Activated naive CD4-positive, alpha-beta T cell treated with anti-CD3 and anti-CD28 coated beads, Interleukin-2, amount 50 U/mL, for 24 hours (primary cell): ENCODE measurements around the gene TP53AIP1.

Experiments
- H3K27ac Mint-ChIP-seq: one replicate; pipeline ENCODE4 v1.8.0; 2021; ENCODE audit warnings: mild to moderate bottlenecking, mixed read lengths
- H3K27me3 Mint-ChIP-seq: one replicate; pipeline ENCODE4 v1.8.0; 2021; ENCODE audit warnings: mixed read lengths
- H3K36me3 Mint-ChIP-seq: one replicate; pipeline ENCODE4 v1.8.0; 2021; ENCODE audit warnings: mixed read lengths
- H3K4me1 Mint-ChIP-seq: one replicate; pipeline ENCODE4 v1.8.0; 2021; ENCODE audit warnings: mixed read lengths
- H3K4me3 Mint-ChIP-seq: one replicate; pipeline ENCODE4 v1.8.0; 2021; ENCODE audit warnings: mild to moderate bottlenecking, mixed read lengths
- H3K9me3 Mint-ChIP-seq: one replicate; pipeline ENCODE4 v1.8.0; 2021; ENCODE audit warnings: mixed read lengths

Gene TP53AIP1

DNA sequence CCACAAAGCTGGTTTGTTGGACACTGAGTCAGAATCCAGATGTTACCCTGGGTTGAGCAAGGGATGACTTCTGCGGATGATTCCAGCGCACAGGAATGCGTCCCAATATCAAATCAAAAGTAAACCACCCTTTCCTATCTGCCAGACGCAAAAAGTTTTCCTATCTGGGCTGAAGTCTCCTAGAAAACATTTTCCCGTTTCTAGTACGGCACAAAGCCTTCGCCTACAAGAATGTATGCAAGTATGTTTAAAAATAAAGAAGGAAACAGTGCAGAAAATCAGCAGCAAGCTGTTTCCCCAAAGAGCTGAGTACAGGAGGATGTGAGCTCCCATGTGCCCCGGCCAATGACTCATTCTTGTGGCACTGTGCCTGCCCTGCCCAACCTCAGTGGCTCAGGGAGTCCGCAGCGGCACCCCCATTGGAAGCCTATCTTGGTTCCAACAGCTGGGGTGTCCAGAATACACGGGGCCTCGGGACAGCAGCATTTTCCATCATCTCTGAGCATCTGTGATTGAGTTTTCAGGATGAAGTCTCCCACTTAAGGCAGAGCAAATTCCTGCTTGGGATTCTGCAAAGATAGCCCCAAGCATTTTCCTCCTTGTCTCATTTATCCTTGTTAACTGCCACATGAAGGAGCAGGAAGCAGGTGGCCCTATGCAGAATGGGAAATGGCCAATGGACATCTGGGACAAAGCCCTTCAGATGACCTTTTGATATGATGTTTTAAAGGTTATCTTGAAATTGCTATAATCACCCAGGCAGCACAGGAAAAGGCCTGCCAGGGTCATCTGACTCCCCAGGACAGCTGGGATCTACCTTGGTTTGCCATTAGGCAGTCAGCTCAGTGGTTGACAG is 34.1 kb downstream of the TP53AIP1 start:
- no peaks in the 10 kb centered on the region for H3K9me3 Mint-ChIP-seq
- H3K36me3 Mint-ChIP-seq, result no peaks in the 10 kb centered on the region
- peaks cover 23% of the 10 kb centered on the region for H3K27me3 Mint-ChIP-seq
- no peak overlapping the region for H3K27ac Mint-ChIP-seq
- H3K4me1 Mint-ChIP-seq, result peaks cover 18% of the 10 kb centered on the region
- no peak overlapping the region for H3K4me3 Mint-ChIP-seq

DNA sequence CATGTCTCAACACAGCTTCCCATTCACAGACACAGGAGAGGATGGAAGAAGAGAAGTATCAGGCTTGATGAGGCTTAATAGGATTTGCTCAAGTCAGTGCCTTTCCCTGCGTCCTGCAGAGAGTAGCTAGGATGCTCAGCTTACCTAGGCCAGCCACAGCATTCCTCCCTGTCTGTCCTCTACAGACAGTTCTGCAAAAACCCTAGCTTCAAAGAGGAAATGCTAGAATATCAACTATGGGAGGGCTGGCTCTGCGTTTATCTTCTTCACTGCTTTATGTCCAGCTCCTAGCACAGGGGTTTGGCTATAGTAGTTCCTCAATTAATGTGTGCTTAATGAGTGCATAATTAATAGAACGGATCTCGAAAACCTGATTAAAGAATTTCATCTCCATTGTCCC is 35.1 kb downstream of the TP53AIP1 start:
- Mint-ChIP-seq H3K27ac (no peak overlapping the region), H3K9me3 (no peaks in the 10 kb centered on the region), H3K36me3 (no peaks in the 10 kb centered on the region), H3K4me3 (no peak overlapping the region), H3K27me3 (peaks cover 21% of the 10 kb centered on the region), H3K4me1 (peaks cover 18% of the 10 kb centered on the region)

DNA sequence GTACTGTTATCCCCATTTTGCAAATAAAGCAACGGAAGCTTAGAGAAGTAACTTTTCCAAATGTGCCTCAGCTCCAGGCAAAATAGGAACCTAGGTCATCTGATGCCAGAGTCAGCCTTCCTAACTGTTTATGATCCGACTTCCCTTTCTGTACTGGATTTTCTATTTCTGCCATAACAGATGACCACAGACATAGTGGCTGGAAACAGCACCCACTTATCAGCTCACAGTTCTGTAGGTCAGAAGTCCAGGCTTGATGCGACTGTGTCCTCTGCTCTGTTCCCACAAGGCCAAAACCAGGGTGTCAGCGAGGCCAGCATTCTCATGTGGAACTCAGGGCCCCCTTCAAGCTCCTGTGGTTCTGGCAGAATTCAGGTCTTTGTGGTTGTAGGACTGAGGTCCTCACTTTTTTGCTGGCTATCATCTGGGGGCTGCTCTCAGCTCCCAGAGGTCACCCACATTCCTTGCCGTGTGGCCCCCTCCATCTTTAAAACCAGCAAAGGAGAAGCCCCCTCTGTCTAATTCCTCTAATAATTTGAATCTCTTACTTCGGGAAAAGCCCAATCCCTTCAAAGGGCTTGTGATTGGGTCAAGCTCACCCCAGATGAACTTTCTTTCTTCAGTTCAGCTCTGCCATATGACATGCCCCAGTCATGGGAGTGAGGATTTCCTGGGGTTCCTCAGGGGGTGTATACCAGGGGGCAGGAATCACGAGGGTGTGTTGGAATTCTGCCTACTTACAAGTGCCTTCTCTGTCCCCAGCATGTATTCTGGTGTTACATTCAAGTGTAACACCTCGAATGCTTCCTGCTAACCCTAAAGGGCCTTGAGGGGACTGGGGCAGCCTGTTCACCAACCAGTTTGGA is 36.3 kb downstream of the TP53AIP1 start:
- H3K4me3 Mint-ChIP-seq, result peak overlapping the region; percentile 81
- no peaks in the 10 kb centered on the region for H3K9me3 Mint-ChIP-seq
- no peak overlapping the region for H3K27ac Mint-ChIP-seq
- peaks cover 19% of the 10 kb centered on the region for H3K27me3 Mint-ChIP-seq
- no peaks in the 10 kb centered on the region for H3K36me3 Mint-ChIP-seq
- H3K4me1 Mint-ChIP-seq, result peaks cover 18% of the 10 kb centered on the region

DNA sequence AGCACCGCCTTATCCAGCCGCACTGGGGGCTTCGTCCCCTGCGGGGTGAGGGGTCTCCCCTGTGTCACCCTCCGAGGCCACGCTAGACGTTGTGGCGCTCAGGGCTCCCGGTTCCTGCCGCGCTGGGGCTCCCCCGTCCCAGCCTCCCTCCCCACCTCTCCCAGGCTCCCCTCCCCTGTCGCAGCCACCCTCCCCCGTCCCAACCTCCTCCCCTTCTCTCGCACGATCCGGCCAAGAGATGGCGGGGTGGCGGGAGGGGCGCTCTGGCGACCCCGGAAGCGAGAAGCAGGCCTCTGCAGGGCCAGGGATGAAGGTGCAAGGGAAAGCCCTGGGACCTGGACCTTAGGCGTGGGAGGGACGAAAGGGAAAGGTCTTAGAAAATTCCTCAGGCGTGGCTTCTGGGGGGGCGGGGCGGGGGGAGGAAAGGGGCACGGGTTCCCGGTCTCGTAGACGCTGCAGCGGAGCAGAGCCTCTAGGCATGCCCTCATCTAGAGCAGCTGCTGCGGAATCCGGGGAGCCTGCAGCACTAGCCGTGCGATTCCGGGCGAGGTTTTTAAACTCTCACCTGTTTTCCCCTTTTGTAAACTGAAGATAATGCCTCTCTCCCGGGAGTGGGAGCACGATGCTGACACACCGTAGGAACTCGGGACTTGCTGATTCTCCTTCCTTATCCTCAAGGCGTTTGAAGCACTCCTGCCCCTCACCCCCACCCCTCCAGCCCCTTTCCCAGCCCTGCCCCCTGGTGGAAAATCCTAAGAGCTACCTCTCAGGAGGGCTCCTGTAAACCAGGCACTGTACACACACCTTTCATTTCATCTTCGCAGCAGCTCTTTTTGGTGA is 37.1 kb downstream of the TP53AIP1 start:
- Mint-ChIP-seq H3K4me3 (peak overlapping the region; percentile 81), H3K36me3 (no peaks in the 10 kb centered on the region), H3K27me3 (peaks cover 18% of the 10 kb centered on the region), H3K9me3 (no peaks in the 10 kb centered on the region), H3K4me1 (peaks cover 18% of the 10 kb centered on the region), H3K27ac (no peak overlapping the region)

DNA sequence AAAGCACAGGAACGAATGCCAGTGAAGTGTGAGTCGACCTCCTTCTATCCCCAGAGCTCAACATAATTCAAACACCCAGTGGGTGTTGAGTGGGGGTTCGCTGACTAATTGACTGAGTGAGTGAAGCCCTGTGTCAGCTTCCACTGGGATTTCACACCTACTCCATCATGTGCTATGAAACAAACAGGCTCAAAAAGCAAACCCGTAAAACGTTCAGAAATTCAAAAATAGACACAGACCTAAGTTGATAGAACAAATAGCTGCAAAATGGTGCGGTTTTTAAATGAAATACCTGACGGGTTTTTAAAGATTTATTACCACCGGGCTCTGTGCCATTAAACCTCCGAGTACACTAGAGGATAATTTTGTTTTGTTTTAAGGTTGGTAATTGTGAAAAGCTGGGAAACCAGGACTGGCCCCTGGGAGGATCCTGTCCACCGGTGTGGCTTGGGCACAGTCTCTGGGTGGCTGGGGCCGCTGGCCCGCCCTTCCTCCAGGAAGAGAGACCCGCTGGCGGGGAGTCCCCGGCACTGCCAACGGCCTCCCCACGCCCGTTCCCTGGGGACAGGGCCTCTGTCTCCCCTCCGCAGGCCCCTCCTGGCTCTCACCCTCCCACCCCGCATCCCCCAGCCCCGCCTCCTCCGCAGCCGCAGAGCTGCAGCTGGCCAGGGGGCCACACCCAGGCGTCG is 37.9 kb downstream of the TP53AIP1 start:
- no peaks in the 10 kb centered on the region for H3K9me3 Mint-ChIP-seq
- peak overlapping the region; percentile 41 for H3K27ac Mint-ChIP-seq
- peaks cover 14% of the 10 kb centered on the region for H3K27me3 Mint-ChIP-seq
- no peaks in the 10 kb centered on the region for H3K36me3 Mint-ChIP-seq
- peaks cover 18% of the 10 kb centered on the region for H3K4me1 Mint-ChIP-seq
- H3K4me3 Mint-ChIP-seq, result peak overlapping the region; percentile 59

DNA sequence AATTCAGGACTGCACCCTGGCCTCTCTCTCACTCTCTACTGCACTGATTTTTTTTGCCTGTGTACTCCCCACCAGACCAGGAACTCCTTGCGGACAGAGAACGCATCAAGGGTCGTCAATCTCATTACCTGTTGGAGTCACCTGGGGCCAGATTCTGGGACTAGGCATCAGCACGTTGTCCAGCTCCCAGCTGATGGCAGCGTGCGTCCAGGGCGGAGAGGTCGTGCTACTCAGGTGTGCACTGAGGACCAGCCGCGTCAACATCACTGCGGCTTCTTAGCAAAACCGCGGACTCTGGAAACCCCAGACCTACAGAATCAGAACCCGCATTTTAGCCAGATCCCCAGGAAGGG is 38.4 kb downstream of the TP53AIP1 start:
- H3K4me3 Mint-ChIP-seq, result peak overlapping the region; percentile 59
- no peaks in the 10 kb centered on the region for H3K9me3 Mint-ChIP-seq
- no peaks in the 10 kb centered on the region for H3K36me3 Mint-ChIP-seq
- peak overlapping the region; percentile 41 for H3K27ac Mint-ChIP-seq
- H3K27me3 Mint-ChIP-seq, result peaks cover 9% of the 10 kb centered on the region
- peaks cover 18% of the 10 kb centered on the region for H3K4me1 Mint-ChIP-seq

DNA sequence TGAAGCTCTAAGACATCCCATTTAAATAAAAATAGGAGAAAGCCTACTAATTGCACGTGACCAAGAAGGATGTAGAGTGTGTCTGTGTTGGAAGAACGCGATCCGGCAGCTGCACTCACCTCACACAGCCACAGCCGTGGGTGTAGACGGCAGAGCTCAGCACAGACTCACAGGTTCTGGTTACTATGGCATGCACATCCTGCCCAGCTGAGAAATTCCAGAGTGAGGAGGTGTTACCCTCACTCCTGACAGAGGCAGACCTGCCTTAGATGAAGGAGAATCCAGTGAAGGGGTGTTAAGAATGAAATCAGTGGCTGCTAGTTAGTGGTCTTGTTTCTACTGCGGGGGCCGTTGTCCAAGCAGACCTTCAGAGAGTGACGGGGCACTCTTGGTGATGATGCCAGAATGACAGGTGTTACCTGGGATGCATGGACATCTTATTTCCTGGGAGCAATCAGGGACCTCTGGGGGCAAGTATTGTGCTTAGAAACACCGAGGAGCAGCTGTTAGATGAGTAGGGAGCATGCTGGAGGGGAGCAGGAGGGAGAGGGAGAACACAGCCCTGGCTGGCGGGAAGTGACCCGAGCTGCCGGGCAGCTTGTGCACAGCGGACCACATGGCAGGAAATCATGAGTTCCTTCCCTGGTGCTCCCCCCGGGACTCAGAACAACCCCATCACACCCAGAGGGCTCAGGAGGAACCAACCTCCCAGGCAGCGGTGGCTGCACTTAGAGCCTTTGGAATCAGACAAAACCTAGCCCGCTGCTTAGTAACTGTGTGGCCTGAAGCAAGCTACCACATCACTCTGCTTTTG is 39.2 kb downstream of the TP53AIP1 start:
- Mint-ChIP-seq H3K27ac (no peak overlapping the region), H3K36me3 (no peaks in the 10 kb centered on the region), H3K4me3 (no peak overlapping the region), H3K27me3 (peaks cover 9% of the 10 kb centered on the region), H3K4me1 (peaks cover 18% of the 10 kb centered on the region), H3K9me3 (no peaks in the 10 kb centered on the region)

DNA sequence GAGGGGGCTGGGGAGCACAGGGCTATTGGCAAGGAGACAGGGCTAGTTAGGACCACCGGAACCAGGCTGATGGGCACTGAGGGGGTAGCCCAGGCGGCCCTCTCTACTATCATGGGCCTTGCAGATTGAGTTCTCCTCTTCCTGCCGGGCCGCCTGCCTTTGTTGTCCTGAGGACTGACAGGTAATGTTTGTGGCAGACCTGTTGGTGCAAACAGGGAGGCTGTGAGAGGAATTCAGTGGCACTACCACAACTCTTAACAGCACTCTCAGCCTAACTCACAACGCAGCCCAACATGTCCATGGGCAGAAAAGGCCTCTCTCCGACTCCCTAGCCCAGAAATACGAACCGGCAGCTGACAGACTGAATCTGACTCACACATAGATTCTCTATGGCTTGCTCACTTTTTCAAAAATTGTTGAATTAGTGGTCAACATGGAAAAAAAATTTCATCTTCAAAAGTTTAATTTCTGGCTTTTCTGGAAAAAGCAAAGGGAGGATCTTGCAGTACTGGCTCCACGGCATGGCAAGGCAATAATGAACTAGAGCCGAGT is 40.1 kb downstream of the TP53AIP1 start:
- Mint-ChIP-seq H3K4me3 (no peak overlapping the region), H3K36me3 (no peaks in the 10 kb centered on the region), H3K9me3 (no peaks in the 10 kb centered on the region), H3K27ac (no peak overlapping the region), H3K27me3 (peaks cover 9% of the 10 kb centered on the region), H3K4me1 (peaks cover 18% of the 10 kb centered on the region)

DNA sequence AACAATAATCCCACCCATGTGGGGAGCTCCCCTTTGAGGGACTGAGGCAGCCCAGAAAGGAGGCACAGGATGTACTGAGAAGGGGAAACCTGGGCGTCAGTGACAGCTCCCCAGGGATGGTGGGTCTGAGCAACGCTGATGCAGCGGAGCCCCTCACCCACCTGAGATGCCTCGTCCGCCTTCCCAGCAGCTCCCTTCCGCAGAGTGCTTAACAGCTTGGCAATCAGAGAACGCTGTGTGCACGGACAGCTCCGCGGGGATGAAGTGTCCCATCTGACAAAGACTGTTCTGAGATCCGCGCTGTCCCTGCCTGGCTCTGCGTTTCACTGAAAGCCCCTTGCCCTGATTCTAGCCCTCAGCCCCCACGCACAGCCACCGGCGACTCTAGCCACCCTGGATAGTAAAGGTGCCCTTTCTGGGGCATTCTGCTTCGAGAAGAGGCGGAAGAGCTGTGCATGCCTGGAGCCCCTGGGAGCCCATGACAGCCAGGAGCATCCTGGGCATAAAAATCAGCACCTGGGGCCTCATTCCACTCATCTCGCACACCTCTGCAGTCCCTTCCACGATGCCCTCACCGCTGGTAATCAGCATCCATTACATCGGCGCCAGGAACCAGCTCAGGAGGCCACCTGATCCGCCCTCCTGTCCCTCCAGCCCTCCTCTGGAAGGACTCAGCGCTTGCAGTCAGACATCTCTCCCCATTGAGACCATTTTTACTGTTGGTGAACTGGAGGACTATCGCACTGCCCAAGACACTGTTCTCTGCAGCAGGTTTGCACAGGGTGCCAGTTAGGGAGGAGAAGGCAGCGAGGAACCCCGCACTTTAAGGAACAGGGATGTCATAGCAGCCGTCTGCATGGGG is 40.8 kb downstream of the TP53AIP1 start:
- Mint-ChIP-seq H3K27me3 (peaks cover 4% of the 10 kb centered on the region), H3K27ac (no peak overlapping the region), H3K9me3 (no peaks in the 10 kb centered on the region), H3K4me1 (peaks cover 15% of the 10 kb centered on the region), H3K4me3 (no peak overlapping the region), H3K36me3 (no peaks in the 10 kb centered on the region)

DNA sequence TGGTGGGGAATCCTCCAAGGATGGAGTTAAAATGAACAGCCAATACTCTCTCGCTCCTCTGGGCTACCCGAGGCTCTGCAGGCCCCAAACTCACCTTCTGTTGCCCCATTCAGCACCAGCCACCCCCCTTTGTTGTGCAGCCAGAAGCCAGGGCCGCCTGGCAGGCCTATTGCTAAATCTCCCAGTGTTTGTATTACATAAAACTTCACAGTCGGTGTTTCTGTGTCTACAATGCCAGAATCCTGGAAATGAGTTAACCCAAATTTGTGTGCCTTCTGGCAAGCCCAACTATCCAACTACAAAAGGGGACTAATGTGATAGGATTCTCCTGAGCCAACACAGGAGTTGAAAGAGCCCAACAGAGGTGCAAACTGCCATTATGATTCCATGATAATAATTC is 42.2 kb downstream of the TP53AIP1 start:
- no peaks in the 10 kb centered on the region for H3K9me3 Mint-ChIP-seq
- H3K4me3 Mint-ChIP-seq, result no peak overlapping the region
- no peaks in the 10 kb centered on the region for H3K36me3 Mint-ChIP-seq
- peaks cover 2% of the 10 kb centered on the region for H3K27me3 Mint-ChIP-seq
- peaks cover 9% of the 10 kb centered on the region for H3K4me1 Mint-ChIP-seq
- H3K27ac Mint-ChIP-seq, result no peak overlapping the region

DNA sequence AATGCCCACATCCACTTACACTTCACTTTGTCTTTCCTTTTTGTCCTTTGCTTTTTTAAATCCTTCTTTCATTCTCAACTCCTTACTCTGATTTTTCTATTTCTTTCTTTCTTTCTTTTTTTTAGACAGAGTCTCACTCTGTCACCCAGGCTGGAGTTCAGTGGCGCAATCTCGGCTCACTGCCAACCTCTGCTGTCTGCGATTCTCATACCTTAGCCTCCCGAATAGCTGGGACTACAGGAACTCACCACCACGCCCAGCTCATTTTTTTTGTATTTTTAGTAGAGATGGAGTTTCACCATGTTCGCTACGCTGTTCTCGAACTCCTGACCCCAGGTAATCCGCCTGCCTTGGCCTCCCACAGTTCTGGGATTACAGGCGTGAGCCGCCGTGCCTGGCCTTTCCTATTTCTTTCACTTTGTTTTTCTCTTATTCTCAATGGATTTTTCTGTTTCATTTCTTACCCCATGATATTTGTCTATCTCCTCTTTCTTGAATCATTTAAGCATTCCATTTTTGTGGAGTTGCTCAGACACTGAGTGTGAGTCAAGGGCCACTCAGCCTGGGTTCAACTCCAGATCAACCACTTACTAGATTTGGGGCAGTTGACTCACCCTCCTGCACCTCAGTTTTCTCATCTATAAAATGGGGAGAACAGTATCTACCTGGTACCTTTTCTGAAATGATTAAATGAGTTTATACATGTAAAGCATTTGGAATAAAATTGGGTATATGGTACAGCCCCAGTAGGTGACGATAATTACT is 43.9 kb downstream of the TP53AIP1 start:
- Mint-ChIP-seq H3K9me3 (no peaks in the 10 kb centered on the region), H3K27me3 (no peaks in the 10 kb centered on the region), H3K36me3 (no peaks in the 10 kb centered on the region), H3K4me1 (no peaks in the 10 kb centered on the region), H3K4me3 (no peak overlapping the region), H3K27ac (peak overlapping the region; percentile 4)

DNA sequence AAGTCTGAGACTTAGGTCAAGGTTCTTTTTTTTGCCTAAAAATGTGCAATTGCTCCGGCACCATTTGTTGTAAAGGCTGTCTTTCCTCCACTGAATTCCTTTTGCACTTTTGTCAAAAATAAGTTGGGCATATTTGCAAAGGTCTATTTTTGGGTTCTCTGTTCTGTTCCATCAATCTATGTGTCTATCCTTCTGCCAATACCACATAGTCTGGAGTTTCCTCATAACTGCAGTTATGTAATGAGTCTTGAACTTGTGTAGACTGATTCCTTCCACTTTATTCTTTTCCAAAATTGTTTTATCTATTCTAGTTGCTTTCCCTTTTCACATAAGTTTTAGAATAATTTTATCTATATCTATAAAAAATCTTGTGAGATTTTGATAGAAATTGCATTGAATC is 44.8 kb downstream of the TP53AIP1 start:
- Mint-ChIP-seq H3K9me3 (no peaks in the 10 kb centered on the region), H3K4me3 (no peak overlapping the region), H3K36me3 (no peaks in the 10 kb centered on the region), H3K27me3 (peaks cover 3% of the 10 kb centered on the region), H3K27ac (no peak overlapping the region), H3K4me1 (no peaks in the 10 kb centered on the region)

DNA sequence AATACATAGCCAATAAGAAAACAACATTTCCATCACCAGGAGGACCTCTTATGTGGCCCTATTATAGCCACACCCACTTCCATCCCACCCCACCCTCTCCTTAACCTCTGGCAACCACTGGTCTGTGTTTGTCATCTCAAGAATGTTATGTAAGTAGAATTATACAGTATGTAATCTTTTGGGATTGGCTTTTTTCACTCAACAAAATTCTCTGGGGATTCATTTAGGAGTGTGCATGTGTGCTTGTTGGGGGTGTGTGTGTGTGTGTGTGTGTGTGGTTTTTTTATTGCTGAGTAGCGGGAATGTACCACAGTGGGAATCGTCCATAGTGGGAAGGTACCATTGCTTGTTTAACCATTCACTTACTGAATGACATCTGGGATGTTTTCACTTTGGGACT is 46.3 kb downstream of the TP53AIP1 start:
- H3K4me1 Mint-ChIP-seq, result no peaks in the 10 kb centered on the region
- H3K9me3 Mint-ChIP-seq, result no peaks in the 10 kb centered on the region
- H3K27ac Mint-ChIP-seq, result no peak overlapping the region
- no peaks in the 10 kb centered on the region for H3K36me3 Mint-ChIP-seq
- H3K27me3 Mint-ChIP-seq, result peaks cover 11% of the 10 kb centered on the region
- H3K4me3 Mint-ChIP-seq, result no peak overlapping the region
